SK-N-SH treated with all-trans-retinoic acid at 6 μM for 48 hours (cell line): ENCODE data around the gene ZSCAN22.

ENCODE experiments used
- ARNTL ChIP-seq: fragments of 450-650 bp; formaldehyde crosslinking; IDR thresholded peaks from 2 replicates; pipeline ENCODE4 v1.5.0; 2020; ENCODE audit warnings: low read depth, mild to moderate bottlenecking, moderate library complexity, borderline replicate concordance
- OSR1 ChIP-seq: fragments of 250-450 bp; sonication (Bioruptor Pico); IDR thresholded peaks from 2 replicates; pipeline ENCODE4 v1.8.0; 2022; ENCODE audit warnings: moderate library complexity, mild to moderate bottlenecking, inconsistent platforms
- RARB ChIP-seq: fragments of 250-450 bp; sonication (Bioruptor Pico); IDR thresholded peaks from 2 replicates; pipeline ENCODE4 v1.8.0; 2021; ENCODE audit warnings: mild to moderate bottlenecking, moderate library complexity
- TCF4 ChIP-seq: fragments of 250-450 bp; sonication (Bioruptor Pico); IDR thresholded peaks from 2 replicates; pipeline ENCODE4 v1.8.0; 2021; ENCODE audit warnings: mild to moderate bottlenecking, moderate library complexity, borderline replicate concordance
- ZFP3 ChIP-seq: fragments of 250-450 bp; sonication (Bioruptor Pico); IDR thresholded peaks from 2 replicates; pipeline ENCODE4 v1.5.0; 2020; ENCODE audit warnings: mild to moderate bottlenecking, moderate library complexity
- ZFP30 ChIP-seq: fragments of 450-650 bp; formaldehyde crosslinking; IDR thresholded peaks from 2 replicates; pipeline ENCODE4 v1.5.0; 2022; ENCODE audit warnings: mild to moderate bottlenecking, moderate library complexity

DNA sequence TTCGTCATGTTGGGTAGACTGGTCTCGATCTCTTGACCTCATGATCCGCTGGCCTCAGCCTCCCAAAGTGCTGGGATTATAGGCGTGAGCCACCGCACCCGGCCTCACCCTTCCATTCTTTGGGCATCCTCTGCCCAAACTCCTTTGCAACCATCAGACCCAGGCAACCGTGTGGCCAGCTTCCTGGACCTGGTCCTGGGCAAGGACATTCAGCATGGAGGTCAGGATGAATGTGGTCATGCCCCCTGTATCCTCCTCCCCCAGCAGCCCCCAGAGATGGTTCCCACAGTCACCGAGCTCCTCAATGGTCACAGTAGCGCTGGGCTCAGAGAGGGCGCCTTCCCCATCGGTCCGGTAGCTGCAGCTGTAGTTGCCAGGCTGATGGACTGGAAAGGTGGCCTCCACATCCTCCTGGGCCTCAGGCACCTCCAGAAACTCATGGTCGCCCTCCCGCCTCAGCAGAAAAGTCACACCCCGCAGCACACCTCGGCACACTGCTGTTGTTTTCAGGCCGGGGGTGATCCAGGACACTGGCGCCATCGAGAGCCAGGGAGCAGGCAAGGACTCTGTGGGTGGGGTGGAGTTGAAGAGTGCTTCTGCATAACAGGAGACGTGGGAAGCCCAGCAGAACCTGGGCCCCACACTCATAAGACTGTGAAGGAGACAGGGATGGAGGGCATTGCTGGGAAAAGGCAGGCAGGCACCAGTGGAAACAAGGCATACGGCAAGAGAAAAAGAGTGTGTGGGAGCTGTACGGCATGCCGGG lies 25.4 kb downstream of the ZSCAN22 start:
- TF ChIP-seq RARB (CRISPR knock-in tag) = no peak
- no peak for TF ChIP-seq OSR1 (CRISPR knock-in tag)
- TF ChIP-seq TCF4 (CRISPR knock-in tag) = no peak
- no peak for TF ChIP-seq ZFP3 (CRISPR knock-in tag)
- TF ChIP-seq ZFP30 (CRISPR knock-in tag) = no peak
- no peak for TF ChIP-seq ARNTL (CRISPR knock-in tag)
